Suppressor macrophage treated with lipopolysaccharide for 1 hour (primary cell): ENCODE measurements around the gene ANAPC16.
"Not testable (repeated sequence)": the region's sequence is repeated elsewhere in the genome, so short reads cannot be mapped to it uniquely, and the experiment has no call there.

Source experiments
- DNase-seq, 3 donors: peaks; one replicate each; pipeline ENCODE4 v3.0.0-alpha.2; 2020 to 2022

ANAPC16 gene

GRCh38 chr10:72215611-72216549 lies at the start of gene ANAPC16, which contains the start of gene ASCC1:
Gene ANAPC16 (plus strand): TSS chr10:72216012. CDS start chr10:72223915, 7,903 bp downstream.
Gene ASCC1 (minus strand): TSS chr10:72216276. CDS start chr10:72213298, 2,978 bp downstream.
- DNase-seq, result peak; percentile 92 to 95 (median 93)

- DNase-seq, result no peak
Measured at GRCh38 chr10:72167118-72167517, 48.7 kb upstream of the ANAPC16 start.

- no peak for DNase-seq
Measured at GRCh38 chr10:72170263-72170662, 45.5 kb upstream of the ANAPC16 start.

- no peak for DNase-seq
Measured at GRCh38 chr10:72170733-72171132, 45.1 kb upstream of the ANAPC16 start.

- DNase-seq, result peak in 2 of 3 donors; percentile 34 to 35
Measured at GRCh38 chr10:72171175-72171630, 44.6 kb upstream of the ANAPC16 start.

- DNase-seq, result peak in 2 of 3 donors; percentile 28 to 34
Measured at GRCh38 chr10:72173262-72173618, 42.6 kb upstream of the ANAPC16 start.

- DNase-seq, result peak; percentile 68 to 92 (median 74)
Measured at GRCh38 chr10:72173619-72174296, 42.1 kb upstream of the ANAPC16 start.

- DNase-seq, result no peak
Measured at GRCh38 chr10:72174297-72174662, 41.5 kb upstream of the ANAPC16 start.

GRCh38 chr10:72175149-72175548 lies 40.7 kb upstream of the ANAPC16 start:
- DNase-seq, result peak; percentile 24 to 60 (median 57)

GRCh38 chr10:72176701-72177100 lies 39.1 kb upstream of the ANAPC16 start:
- DNase-seq, result peak in 1 of 3 donors; percentile 23

GRCh38 chr10:72177454-72177853 lies 38.4 kb upstream of the ANAPC16 start:
- DNase-seq, result no peak

- no peak for DNase-seq
Measured at GRCh38 chr10:72184156-72184555, 31.7 kb upstream of the ANAPC16 start.

- DNase-seq, result peak; percentile 84 to 95 (median 92)
Measured at GRCh38 chr10:72186258-72186981, 29.4 kb upstream of the ANAPC16 start.

GRCh38 chr10:72186982-72187330 lies 28.9 kb upstream of the ANAPC16 start:
- no peak for DNase-seq

GRCh38 chr10:72194949-72195348 lies 20.9 kb upstream of the ANAPC16 start:
- no peak for DNase-seq

- no peak for DNase-seq
Measured at GRCh38 chr10:72200883-72201282, 14.9 kb upstream of the ANAPC16 start.

GRCh38 chr10:72201293-72201692 lies 14.5 kb upstream of the ANAPC16 start:
- DNase-seq, result no peak

- DNase-seq, result no peak
Measured at GRCh38 chr10:72204296-72204695, 11.5 kb upstream of the ANAPC16 start.

GRCh38 chr10:72204724-72205123 lies 11.1 kb upstream of the ANAPC16 start:
- DNase-seq, result no peak

GRCh38 chr10:72206511-72207229 lies 9.1 kb upstream of the ANAPC16 start:
- no peak for DNase-seq

- not testable (repeated sequence) for DNase-seq
Measured at GRCh38 chr10:72208526-72208925, 7.3 kb upstream of the ANAPC16 start.

- DNase-seq, result not testable (repeated sequence)
Measured at GRCh38 chr10:72211381-72211780, 4.4 kb upstream of the ANAPC16 start.
